ENCODE results near the gene ALDH1B1. TPM values are rescaled to one million over a fixed set of nuclear protein-coding genes. Genes with fewer than 3 reads are reported as not detected.

Gene ALDH1B1
- total RNA-seq, 1 experiment from 2014 or later: 55.5 TPM

DNA sequence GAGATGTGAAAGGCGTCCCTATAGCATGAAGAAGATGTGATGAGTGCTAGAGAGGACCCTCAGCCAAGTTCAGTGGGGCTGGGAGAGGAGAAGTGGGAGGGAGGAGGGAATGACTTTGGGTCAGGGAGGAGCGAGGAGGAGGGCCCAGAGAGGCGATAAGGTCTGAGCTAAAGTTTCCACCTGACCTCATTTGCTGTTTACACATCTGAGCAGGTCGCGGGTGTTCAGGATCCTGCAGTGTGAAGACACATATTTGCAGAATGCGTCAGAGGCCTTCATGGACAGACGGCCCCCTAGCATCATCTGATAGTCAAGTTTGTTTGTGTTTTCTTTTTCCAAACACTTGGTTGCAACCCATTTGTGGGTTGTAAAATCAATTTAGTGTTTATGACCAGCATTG lies 50.7 kb downstream of the ALDH1B1 start (continued):
- TF ChIP-seq, protein P1, sequence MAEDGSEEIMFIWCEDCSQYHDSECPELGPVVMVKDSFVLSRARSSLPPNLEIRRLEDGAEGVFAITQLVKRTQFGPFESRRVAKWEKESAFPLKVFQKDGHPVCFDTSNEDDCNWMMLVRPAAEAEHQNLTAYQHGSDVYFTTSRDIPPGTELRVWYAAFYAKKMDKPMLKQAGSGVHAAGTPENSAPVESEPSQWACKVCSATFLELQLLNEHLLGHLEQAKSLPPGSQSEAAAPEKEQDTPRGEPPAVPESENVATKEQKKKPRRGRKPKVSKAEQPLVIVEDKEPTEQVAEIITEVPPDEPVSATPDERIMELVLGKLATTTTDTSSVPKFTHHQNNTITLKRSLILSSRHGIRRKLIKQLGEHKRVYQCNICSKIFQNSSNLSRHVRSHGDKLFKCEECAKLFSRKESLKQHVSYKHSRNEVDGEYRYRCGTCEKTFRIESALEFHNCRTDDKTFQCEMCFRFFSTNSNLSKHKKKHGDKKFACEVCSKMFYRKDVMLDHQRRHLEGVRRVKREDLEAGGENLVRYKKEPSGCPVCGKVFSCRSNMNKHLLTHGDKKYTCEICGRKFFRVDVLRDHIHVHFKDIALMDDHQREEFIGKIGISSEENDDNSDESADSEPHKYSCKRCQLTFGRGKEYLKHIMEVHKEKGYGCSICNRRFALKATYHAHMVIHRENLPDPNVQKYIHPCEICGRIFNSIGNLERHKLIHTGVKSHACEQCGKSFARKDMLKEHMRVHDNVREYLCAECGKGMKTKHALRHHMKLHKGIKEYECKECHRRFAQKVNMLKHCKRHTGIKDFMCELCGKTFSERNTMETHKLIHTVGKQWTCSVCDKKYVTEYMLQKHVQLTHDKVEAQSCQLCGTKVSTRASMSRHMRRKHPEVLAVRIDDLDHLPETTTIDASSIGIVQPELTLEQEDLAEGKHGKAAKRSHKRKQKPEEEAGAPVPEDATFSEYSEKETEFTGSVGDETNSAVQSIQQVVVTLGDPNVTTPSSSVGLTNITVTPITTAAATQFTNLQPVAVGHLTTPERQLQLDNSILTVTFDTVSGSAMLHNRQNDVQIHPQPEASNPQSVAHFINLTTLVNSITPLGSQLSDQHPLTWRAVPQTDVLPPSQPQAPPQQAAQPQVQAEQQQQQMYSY (CRISPR knock-in tag; IDR thresholded peaks at IDR 0.05): no peak
- TF ChIP-seq CBFB (CRISPR knock-in tag; IDR thresholded peaks at IDR 0.05; ENCODE audit: low read depth) (no peak), TCF7 (CRISPR knock-in tag; IDR thresholded peaks at IDR 0.05; ENCODE audit: low read depth) (no peak), GABPB1 (CRISPR knock-in tag; IDR thresholded peaks at IDR 0.05) (no peak)

DNA sequence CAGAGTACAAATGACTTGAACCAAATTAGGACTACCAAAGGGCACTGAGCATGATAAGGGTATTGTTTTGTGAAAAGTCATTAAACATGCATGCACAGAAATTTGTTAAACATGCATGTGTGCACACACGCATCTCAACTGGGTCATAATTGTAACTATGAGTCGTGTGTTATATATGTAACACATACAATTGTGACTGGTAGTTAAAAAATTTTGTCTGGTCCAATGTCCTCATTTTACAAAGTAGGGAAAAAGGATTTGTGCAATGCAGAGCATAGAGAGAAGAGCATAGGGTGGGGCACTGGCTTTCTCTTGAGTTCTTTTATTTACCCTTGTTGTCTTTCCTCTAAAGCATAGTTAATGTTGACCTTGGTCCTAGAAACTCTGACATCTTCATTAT lies 51.1 kb downstream of the ALDH1B1 start:
- Mint-ChIP-seq H3K27me3 (ENCODE audit: low read depth) (no peaks in the 10 kb centered on the region), H3K4me1 (0 out of 2 replicates have a peak, but pooled peaks cover 3% of the 10 kb centered on the region), H3K27ac (no peak overlapping the region), H3K36me3 (no peaks in the 10 kb centered on the region), H3K9me3 (no peaks in the 10 kb centered on the region), H3K4me3 (no peak overlapping the region)
- CTCF ChIA-PET: no interaction called here
- TF ChIP-seq ZNF281 (CRISPR knock-in tag; IDR thresholded peaks at IDR 0.05) (no peak), MYBL2 (CRISPR knock-in tag; IDR thresholded peaks at IDR 0.05) (no peak), CREM (CRISPR knock-in tag; IDR thresholded peaks at IDR 0.05) (no peak), ZNF396 (CRISPR knock-in tag; IDR thresholded peaks at IDR 0.05; ENCODE audit: borderline replicate concordance) (no peak), ZNF138 (CRISPR knock-in tag; conservative IDR thresholded peaks at IDR 0.05) (no peak), CDX4 (CRISPR knock-in tag; IDR thresholded peaks at IDR 0.05; ENCODE audit: borderline replicate concordance) (no peak)
- no peak for DNase-seq (ENCODE audit: low spot score)
- no peak for ATAC-seq
- POLR2A ChIA-PET: no interaction called here

- H3K4me3 Mint-ChIP-seq: no peak overlapping the region
- H3K4me1 Mint-ChIP-seq: 0 out of 2 replicates have a peak, but pooled peaks cover 1% of the 10 kb centered on the region
- DNase-seq (ENCODE audit: low spot score) (no peak), ATAC-seq (no peak)
- no peaks in the 10 kb centered on the region for H3K36me3 Mint-ChIP-seq
- ChIA-PET CTCF (no interaction called here), POLR2A (no interaction called here)
- no peak for TF ChIP-seq PREB (CRISPR knock-in tag; IDR thresholded peaks at IDR 0.05; ENCODE audit: borderline replicate concordance)
- no peak for TF ChIP-seq ATF2 (CRISPR knock-in tag; IDR thresholded peaks at IDR 0.05; ENCODE audit: borderline replicate concordance, low read depth)
- no peak for TF ChIP-seq CREM (CRISPR knock-in tag; IDR thresholded peaks at IDR 0.05)
- no peak for TF ChIP-seq PRRX2 (CRISPR knock-in tag; IDR thresholded peaks at IDR 0.05)
- no peak for TF ChIP-seq SP1 (CRISPR knock-in tag; conservative IDR thresholded peaks at IDR 0.05)
- H3K27me3 Mint-ChIP-seq (ENCODE audit: low read depth): no peaks in the 10 kb centered on the region
- H3K27ac Mint-ChIP-seq: no peak overlapping the region
- H3K9me3 Mint-ChIP-seq: peaks cover 5% of the 10 kb centered on the region
Measured at GRCh38 chr9:38445154-38446043, 52.9 kb downstream of the ALDH1B1 start.

Data from WTC11 (cell line).